ENCODE measurements around the gene MEGF9.
"Not testable (repeated sequence)": the region's sequence is repeated elsewhere in the genome, so short reads cannot be mapped to it uniquely, and the experiment has no call there.

The MEGF9 gene

GRCh38 chr9:120559546-120559945, 154.7 kb downstream of the MEGF9 start:
- no peak overlapping the region for H3K27ac ChIP-seq (ENCODE audit: low read length)
- H3K27me3 ChIP-seq (ENCODE audit: control insufficient read depth in 1 of 2, insufficient read depth in 2 of 2, low read length in 2 of 2), result no peaks in the 10 kb centered on the region
- H3K4me1 ChIP-seq (ENCODE audit: control insufficient read depth, insufficient read depth, low read length), result no peaks in the 10 kb centered on the region
- H3K9ac ChIP-seq (ENCODE audit: low read length in 2 of 2), result no peak overlapping the region
- H3K9me3 ChIP-seq (ENCODE audit: control insufficient read depth in 2 of 2, low read length in 2 of 2), result no peaks in the 10 kb centered on the region
- peaks cover 3 to 6% of the 10 kb centered on the region in 2 donors for H3K36me3 ChIP-seq (ENCODE audit: control insufficient read depth in 2 of 2, insufficient read depth in 2 of 2, low read length in 2 of 2)
- H3K4me3 ChIP-seq (ENCODE audit: low read length in 2 of 2), result no peak overlapping the region

- Histone ChIP-seq H3K27ac (ENCODE audit: low read length) (no peak overlapping the region), H3K4me1 (ENCODE audit: control insufficient read depth, insufficient read depth, low read length) (no peaks in the 10 kb centered on the region)
Observed at GRCh38 chr9:120558454-120558853, 155.8 kb downstream of the MEGF9 start.

GRCh38 chr9:120557205-120557604, 157.1 kb downstream of the MEGF9 start:
- H3K9ac ChIP-seq (ENCODE audit: low read length in 2 of 2), result no peak overlapping the region
- no peak overlapping the region for H3K27ac ChIP-seq (ENCODE audit: low read length)
- no peaks in the 10 kb centered on the region for H3K36me3 ChIP-seq (ENCODE audit: control insufficient read depth in 2 of 2, insufficient read depth in 2 of 2, low read length in 2 of 2)
- H3K4me1 ChIP-seq (ENCODE audit: control insufficient read depth, insufficient read depth, low read length), result no peaks in the 10 kb centered on the region
- no peaks in the 10 kb centered on the region for H3K27me3 ChIP-seq (ENCODE audit: control insufficient read depth in 1 of 2, insufficient read depth in 2 of 2, low read length in 2 of 2)
- H3K9me3 ChIP-seq (ENCODE audit: control insufficient read depth in 2 of 2, low read length in 2 of 2), result no peaks in the 10 kb centered on the region
- H3K4me3 ChIP-seq (ENCODE audit: low read length in 2 of 2), result no peak overlapping the region

More at GRCh38 chr9:120558454-120558853, 155.8 kb downstream of the MEGF9 start:
- H3K27me3 ChIP-seq (ENCODE audit: control insufficient read depth in 1 of 2, insufficient read depth in 2 of 2, low read length in 2 of 2), result no peaks in the 10 kb centered on the region
- H3K4me3 ChIP-seq (ENCODE audit: low read length in 2 of 2), result no peak overlapping the region
- H3K9me3 ChIP-seq (ENCODE audit: control insufficient read depth in 2 of 2, low read length in 2 of 2), result no peaks in the 10 kb centered on the region
- peaks cover 3 to 5% of the 10 kb centered on the region in 2 donors for H3K36me3 ChIP-seq (ENCODE audit: control insufficient read depth in 2 of 2, insufficient read depth in 2 of 2, low read length in 2 of 2)
- no peak overlapping the region for H3K9ac ChIP-seq (ENCODE audit: low read length in 2 of 2)

- no peaks in the 10 kb centered on the region for H3K9me3 ChIP-seq (ENCODE audit: control insufficient read depth in 2 of 2, low read length in 2 of 2)
Observed at GRCh38 chr9:120556775-120557174, 157.5 kb downstream of the MEGF9 start.

GRCh38 chr9:120555839-120556238, 158.4 kb downstream of the MEGF9 start:
- Histone ChIP-seq H3K4me3 (ENCODE audit: low read length in 2 of 2) (no peak overlapping the region), H3K27ac (ENCODE audit: low read length) (no peak overlapping the region), H3K4me1 (ENCODE audit: control insufficient read depth, insufficient read depth, low read length) (no peaks in the 10 kb centered on the region), H3K36me3 (ENCODE audit: control insufficient read depth in 2 of 2, insufficient read depth in 2 of 2, low read length in 2 of 2) (no peaks in the 10 kb centered on the region), H3K9ac (ENCODE audit: low read length in 2 of 2) (no peak overlapping the region), H3K9me3 (ENCODE audit: control insufficient read depth in 2 of 2, low read length in 2 of 2) (no peaks in the 10 kb centered on the region), H3K27me3 (ENCODE audit: control insufficient read depth in 1 of 2, insufficient read depth in 2 of 2, low read length in 2 of 2) (no peaks in the 10 kb centered on the region)

More at GRCh38 chr9:120556775-120557174, 157.5 kb downstream of the MEGF9 start:
- Histone ChIP-seq H3K4me1 (ENCODE audit: control insufficient read depth, insufficient read depth, low read length) (no peaks in the 10 kb centered on the region), H3K27me3 (ENCODE audit: control insufficient read depth in 1 of 2, insufficient read depth in 2 of 2, low read length in 2 of 2) (no peaks in the 10 kb centered on the region), H3K4me3 (ENCODE audit: low read length in 2 of 2) (no peak overlapping the region), H3K36me3 (ENCODE audit: control insufficient read depth in 2 of 2, insufficient read depth in 2 of 2, low read length in 2 of 2) (no peaks in the 10 kb centered on the region), H3K9ac (ENCODE audit: low read length in 2 of 2) (no peak overlapping the region), H3K27ac (ENCODE audit: low read length) (no peak overlapping the region)

GRCh38 chr9:120552210-120552704, 162.0 kb downstream of the MEGF9 start:
- H3K9ac ChIP-seq (ENCODE audit: low read length in 2 of 2); H3K4me3 ChIP-seq (ENCODE audit: low read length in 2 of 2); H3K36me3 ChIP-seq (ENCODE audit: control insufficient read depth in 2 of 2, insufficient read depth in 2 of 2, low read length in 2 of 2); H3K9me3 ChIP-seq (ENCODE audit: control insufficient read depth in 2 of 2, low read length in 2 of 2); H3K4me1 ChIP-seq (ENCODE audit: control insufficient read depth, insufficient read depth, low read length); H3K27ac ChIP-seq (ENCODE audit: low read length); H3K27me3 ChIP-seq (ENCODE audit: control insufficient read depth in 1 of 2, insufficient read depth in 2 of 2, low read length in 2 of 2): not testable (repeated sequence)

Data from stomach smooth muscle (tissue), 2 donors.